Smooth muscle cell (in vitro differentiated cells): ENCODE results near the gene PDE4C. TPM values are rescaled to one million over a fixed set of nuclear protein-coding genes. Genes with fewer than 3 reads are reported as not detected.

Experiments
- DNase-seq: peaks from one replicate; lab custom pipeline; 2025; ENCODE audit not compliant: unreplicated experiment; lab: John Stamatoyannopoulos, UW
- H2AFZ ChIP-seq: fragments of 200-600 bp; sonication (generic); 2 replicates; pipeline ENCODE4 v1.6.0; 2016; ENCODE audit warnings: antibody characterized with exemption, low read depth, mild to moderate bottlenecking
- H3F3A ChIP-seq: fragments of 200-600 bp; sonication (generic); 2 replicates; pipeline ENCODE4 v1.6.0; 2017; ENCODE audit warnings: antibody characterized with exemption, low read depth
- H3K27ac ChIP-seq: fragments of 200-600 bp; sonication (generic); 2 replicates; pipeline ENCODE4 v1.5.1; 2016; ENCODE audit warnings: low read depth, mild to moderate bottlenecking
- H3K27me3 ChIP-seq: fragments of 200-600 bp; sonication (generic); 2 replicates; pipeline ENCODE4 v1.6.1; 2016; ENCODE audit warnings: low read depth, mild to moderate bottlenecking
- H3K36me3 ChIP-seq: fragments of 200-600 bp; sonication (generic); 2 replicates; pipeline ENCODE4 v1.5.1; 2016; ENCODE audit warnings: low read depth
- H3K4me1 ChIP-seq: fragments of 200-600 bp; sonication (generic); 2 replicates; pipeline ENCODE4 v1.5.1; 2016; ENCODE audit warnings: low read depth
- H3K4me2 ChIP-seq: fragments of 200-600 bp; sonication (generic); 2 replicates; pipeline ENCODE4 v1.6.0; 2016; ENCODE audit warnings: mild to moderate bottlenecking
- H3K4me3 ChIP-seq: fragments of 200-600 bp; sonication (generic); 2 replicates; pipeline ENCODE4 v1.5.1; 2016; ENCODE audit warnings: mild to moderate bottlenecking
- H3K79me2 ChIP-seq: fragments of 200-600 bp; sonication (generic); 2 replicates; pipeline ENCODE4 v1.6.0; 2016; ENCODE audit warnings: low read depth, mild to moderate bottlenecking
- H3K9ac ChIP-seq: fragments of 200-600 bp; sonication (generic); 2 replicates; pipeline ENCODE4 v1.6.0; 2016; ENCODE audit warnings: low read depth
- H3K9me3 ChIP-seq: fragments of 200-600 bp; sonication (generic); replicated peaks from 2 replicates; pipeline ENCODE4 v1.5.1; 2016; ENCODE audit warnings: low read depth
- H4K20me1 ChIP-seq: fragments of 200-600 bp; sonication (generic); 2 replicates; pipeline ENCODE4 v1.6.0; 2016; ENCODE audit warnings: low read depth
- CTCF ChIP-seq: fragments of 200-600 bp; sonication (generic); IDR thresholded peaks from 2 replicates; pipeline ENCODE4 v1.5.1; 2017; ENCODE audit warnings: borderline replicate concordance, mild to moderate bottlenecking, antibody characterized with exemption; ENCODE audit not compliant: insufficient read depth, poor library complexity, severe bottlenecking
- WGBS: methylation state at CpG from one replicate; pipeline ENCODE4 v1.1.7; 2016; ENCODE audit warnings: low lambda C conversion rate; 5-methylcytosine and 5-hydroxymethylcytosine counted together
- polyA plus RNA-seq: library from polyadenylated mRNA; unstranded; fragments of >200 nt; fragmentation: Nextera tagmentation; extraction: Ambion mirVana; gene quantifications from 2 replicates; pipeline ENCODE4 v1.2.1, GENCODE V29; 2016
- total RNA-seq: library from RNA; depleted of rRNA; stranded (reverse); fragments of >200 nt; gene quantifications from 2 replicates; pipeline ENCODE4 v1.2.3, GENCODE V29; 2014

PDE4C gene
- total and polyA plus RNA-seq, 2 experiments from 2014 or later = 1.1 to 1.7 TPM

GRCh38 chr19:18257503-18258470, 31.5 kb upstream of the PDE4C start:
- Histone ChIP-seq H3K4me2 (no peak overlapping the region), H3K4me3 (no peak overlapping the region), H3K27ac (no peak overlapping the region), H3F3A (no peaks in the 10 kb centered on the region), H3K9ac (no peak overlapping the region), H3K79me2 (no peaks in the 10 kb centered on the region), H4K20me1 (no peaks in the 10 kb centered on the region), H3K36me3 (no peaks in the 10 kb centered on the region), H3K4me1 (no peaks in the 10 kb centered on the region), H3K27me3 (peaks cover 25% of the 10 kb centered on the region), H2AFZ (no peak overlapping the region), H3K9me3 (no peaks in the 10 kb centered on the region)
- TF ChIP-seq CTCF = no peak
- 91% methylated on average over 47 of the region's 55 CpGs for WGBS
- peak; percentile 36 for DNase-seq

- H3K27me3 ChIP-seq = peaks cover 25% of the 10 kb centered on the region
- no peak overlapping the region for H3K4me3 ChIP-seq
- DNase-seq = no peak
- no peak overlapping the region for H3K4me2 ChIP-seq
- H2AFZ ChIP-seq = no peak overlapping the region
- no peaks in the 10 kb centered on the region for H3K36me3 ChIP-seq
- H3K79me2 ChIP-seq = no peaks in the 10 kb centered on the region
- H4K20me1 ChIP-seq = no peaks in the 10 kb centered on the region
- WGBS = 34% methylated on average over 23 of the region's 24 CpGs
- H3K9ac ChIP-seq = no peak overlapping the region
- H3K27ac ChIP-seq = no peak overlapping the region
- TF ChIP-seq CTCF = no peak
- no peaks in the 10 kb centered on the region for H3F3A ChIP-seq
- no peaks in the 10 kb centered on the region for H3K4me1 ChIP-seq
- H3K9me3 ChIP-seq = no peaks in the 10 kb centered on the region
Measured at GRCh38 chr19:18254546-18255503, 28.6 kb upstream of the PDE4C start.

- Histone ChIP-seq H3K4me3 (no peak overlapping the region), H3K9ac (no peak overlapping the region), H4K20me1 (no peaks in the 10 kb centered on the region), H3K4me1 (no peaks in the 10 kb centered on the region), H3K4me2 (no peak overlapping the region), H3F3A (no peaks in the 10 kb centered on the region), H2AFZ (no peak overlapping the region), H3K79me2 (no peaks in the 10 kb centered on the region), H3K9me3 (no peaks in the 10 kb centered on the region), H3K36me3 (no peaks in the 10 kb centered on the region), H3K27me3 (peaks cover 25% of the 10 kb centered on the region), H3K27ac (no peak overlapping the region)
- no peak for TF ChIP-seq CTCF
- WGBS = 70% methylated on average over 5 of the region's 5 CpGs
- no peak for DNase-seq
Measured at GRCh38 chr19:18253716-18254115, 27.5 kb upstream of the PDE4C start.
